Parathyroid adenoma (tissue), 2 donors: Measurements from ENCODE around the gene SNX8.

ENCODE experiments used
- H2AFZ ChIP-seq: fragments of 300-600 bp; sonication (generic); one replicate; pipeline ENCODE4 v1.7.0; 2017; ENCODE audit warnings: antibody characterized with exemption, mild to moderate bottlenecking
- H3K27ac ChIP-seq: fragments of 300-600 bp; sonication (generic); one replicate; pipeline ENCODE4 v1.7.0; 2017
- H3K27me3 ChIP-seq: fragments of 300-600 bp; sonication (generic); one replicate; pipeline ENCODE4 v1.7.0; 2017; ENCODE audit warnings: low read length; ENCODE audit not compliant: control insufficient read depth, insufficient read depth
- H3K36me3 ChIP-seq: fragments of 300-600 bp; sonication (generic); one replicate; pipeline ENCODE4 v1.7.0; 2017; ENCODE audit warnings: low read length; ENCODE audit not compliant: control insufficient read depth, insufficient read depth
- H3K4me1 ChIP-seq: fragments of 300-600 bp; sonication (generic); one replicate; pipeline ENCODE4 v1.7.0; 2017; ENCODE audit warnings: control low read depth
- H3K4me2 ChIP-seq: fragments of 300-600 bp; sonication (generic); one replicate; pipeline ENCODE4 v1.7.0; 2017; ENCODE audit warnings: low read length
- H3K4me3 ChIP-seq: fragments of 300-600 bp; sonication (generic); one replicate; pipeline ENCODE4 v1.7.0; 2017; ENCODE audit warnings: low read depth, low read length
- H3K79me2 ChIP-seq: fragments of 300-600 bp; sonication (generic); one replicate; pipeline ENCODE4 v1.7.0; 2017; ENCODE audit warnings: control low read depth
- H3K9ac ChIP-seq: fragments of 300-600 bp; sonication (generic); one replicate; pipeline ENCODE4 v1.7.0; 2017; ENCODE audit warnings: mild to moderate bottlenecking
- H3K9me3 ChIP-seq: fragments of 300-600 bp; sonication (generic); one replicate; pipeline ENCODE4 v1.7.0; 2017; ENCODE audit warnings: low read length; ENCODE audit not compliant: control insufficient read depth
- CTCF ChIP-seq: fragments of 300-600 bp; sonication (generic); IDR thresholded peaks from one replicate; pipeline ENCODE4 v1.7.0; 2017; ENCODE audit warnings: antibody characterized with exemption, mild to moderate bottlenecking
- donor health status: primary hyperparathyroidism.

The SNX8 gene

GRCh38 chr7:2314209-2314955 lies at the start of gene SNX8:
TSS of gene SNX8 (minus strand) at chr7:2314441. CDS start at chr7:2314421, 20 bp downstream.
- Histone ChIP-seq H3K9ac (no peak within 1 kb of the TSS), H3K27ac (no peak within 1 kb of the TSS), H3K4me2 (peak within 1 kb of the TSS; percentile 54), H3K9me3 (no peaks in the 10 kb centered on the region), H3K4me3 (peak within 1 kb of the TSS; percentile 69), H3K27me3 (no peaks in the 10 kb centered on the region), H3K4me1 (no peaks in the 10 kb centered on the region), H3K36me3 (no peaks in the 10 kb centered on the region), H3K79me2 (no peaks in the 10 kb centered on the region), H2AFZ (peak within 1 kb of the TSS; percentile 99)
- TF ChIP-seq CTCF: no peak

- H3K9ac ChIP-seq: no peak overlapping the region
- no peaks in the 10 kb centered on the region for H3K4me1 ChIP-seq
- peaks cover 26% of the 10 kb centered on the region for H3K79me2 ChIP-seq
- no peak overlapping the region for H3K4me3 ChIP-seq
- no peaks in the 10 kb centered on the region for H3K27me3 ChIP-seq
- no peak overlapping the region for H2AFZ ChIP-seq
- no peak for TF ChIP-seq CTCF
- no peaks in the 10 kb centered on the region for H3K36me3 ChIP-seq
- H3K27ac ChIP-seq: no peak overlapping the region
- H3K9me3 ChIP-seq: no peaks in the 10 kb centered on the region
- no peak overlapping the region for H3K4me2 ChIP-seq
Observed at GRCh38 chr7:2362385-2363088, 48.3 kb upstream of the SNX8 start.

GRCh38 chr7:2360796-2361195 lies 46.6 kb upstream of the SNX8 start:
- H3K27ac ChIP-seq: no peak overlapping the region
- H3K4me1 ChIP-seq: peaks cover 5% of the 10 kb centered on the region
- no peaks in the 10 kb centered on the region for H3K36me3 ChIP-seq
- peaks cover 40% of the 10 kb centered on the region for H3K79me2 ChIP-seq
- H3K4me2 ChIP-seq: no peak overlapping the region
- TF ChIP-seq CTCF: no peak
- H3K9ac ChIP-seq: no peak overlapping the region
- no peak overlapping the region for H2AFZ ChIP-seq
- H3K9me3 ChIP-seq: no peaks in the 10 kb centered on the region
- no peak overlapping the region for H3K4me3 ChIP-seq
- H3K27me3 ChIP-seq: no peaks in the 10 kb centered on the region

- no peaks in the 10 kb centered on the region for H3K9me3 ChIP-seq
- no peaks in the 10 kb centered on the region for H3K36me3 ChIP-seq
- no peak overlapping the region for H3K9ac ChIP-seq
- TF ChIP-seq CTCF: no peak
- H3K4me2 ChIP-seq: no peak overlapping the region
- H3K27me3 ChIP-seq: no peaks in the 10 kb centered on the region
- H3K4me3 ChIP-seq: no peak overlapping the region
- peaks cover 48% of the 10 kb centered on the region for H3K79me2 ChIP-seq
- peaks cover 6% of the 10 kb centered on the region for H3K4me1 ChIP-seq
- no peak overlapping the region for H2AFZ ChIP-seq
- no peak overlapping the region for H3K27ac ChIP-seq
Observed at GRCh38 chr7:2359610-2360009, 45.4 kb upstream of the SNX8 start.
